GM21528 (cell line): ENCODE results near the gene LIME1.

Experiments
- ATAC-seq: cut with Tn5 transposase; IDR thresholded peaks from one replicate; pipeline ENCODE4 v1.9.1; 2021; ENCODE audit warnings: mild to moderate bottlenecking, moderate library complexity; ENCODE audit not compliant: unreplicated experiment, low FRiP score

LIME1 gene, protein sequence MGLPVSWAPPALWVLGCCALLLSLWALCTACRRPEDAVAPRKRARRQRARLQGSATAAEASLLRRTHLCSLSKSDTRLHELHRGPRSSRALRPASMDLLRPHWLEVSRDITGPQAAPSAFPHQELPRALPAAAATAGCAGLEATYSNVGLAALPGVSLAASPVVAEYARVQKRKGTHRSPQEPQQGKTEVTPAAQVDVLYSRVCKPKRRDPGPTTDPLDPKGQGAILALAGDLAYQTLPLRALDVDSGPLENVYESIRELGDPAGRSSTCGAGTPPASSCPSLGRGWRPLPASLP

DNA sequence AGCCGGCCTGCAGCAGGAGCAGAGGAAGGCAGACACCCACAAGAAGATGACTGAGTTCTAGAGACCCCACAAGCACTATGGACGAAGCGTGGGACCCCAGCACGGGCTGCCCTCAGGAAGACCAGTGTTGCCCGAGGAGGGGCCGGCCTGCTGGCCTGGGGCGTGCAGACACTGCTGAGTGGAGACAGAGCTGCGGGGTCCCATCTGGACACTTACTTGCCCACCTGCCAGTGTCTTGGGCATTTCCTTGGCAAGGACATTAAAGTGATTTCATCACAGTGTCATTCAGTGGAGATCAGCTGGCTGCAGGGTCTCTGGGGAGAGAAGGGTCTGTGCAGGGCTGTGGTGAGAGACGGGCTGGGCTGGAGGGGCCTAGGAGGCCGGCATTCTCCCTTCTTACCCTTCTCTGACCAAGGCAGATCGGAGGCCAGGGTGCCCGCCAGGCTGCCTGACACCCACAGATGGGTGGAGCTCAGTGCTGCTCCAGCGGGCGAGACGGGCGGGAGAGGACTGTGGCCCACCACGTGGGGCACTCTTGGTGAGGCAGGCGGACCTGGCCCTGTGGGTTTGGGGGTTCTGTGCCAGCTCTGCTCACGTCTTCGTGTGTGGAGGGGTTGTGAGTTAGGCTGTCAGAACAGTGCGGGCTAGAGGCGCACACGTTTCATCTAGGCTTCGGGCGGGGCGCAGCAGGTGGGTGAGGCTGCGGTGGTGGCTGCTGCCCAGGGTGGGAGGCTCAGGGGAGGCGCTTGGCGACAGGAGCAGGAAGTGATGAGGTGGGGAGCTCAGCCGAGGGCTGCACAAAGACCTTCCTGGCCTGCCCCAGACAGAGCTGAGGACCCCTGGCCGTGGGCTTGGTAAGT is at the start of gene LIME1:
TSS of gene LIME1 (plus strand) at position 806 of the 860 bp plus-strand sequence. CDS start 886 bp downstream, outside the sequence.
- no peak for ATAC-seq

DNA sequence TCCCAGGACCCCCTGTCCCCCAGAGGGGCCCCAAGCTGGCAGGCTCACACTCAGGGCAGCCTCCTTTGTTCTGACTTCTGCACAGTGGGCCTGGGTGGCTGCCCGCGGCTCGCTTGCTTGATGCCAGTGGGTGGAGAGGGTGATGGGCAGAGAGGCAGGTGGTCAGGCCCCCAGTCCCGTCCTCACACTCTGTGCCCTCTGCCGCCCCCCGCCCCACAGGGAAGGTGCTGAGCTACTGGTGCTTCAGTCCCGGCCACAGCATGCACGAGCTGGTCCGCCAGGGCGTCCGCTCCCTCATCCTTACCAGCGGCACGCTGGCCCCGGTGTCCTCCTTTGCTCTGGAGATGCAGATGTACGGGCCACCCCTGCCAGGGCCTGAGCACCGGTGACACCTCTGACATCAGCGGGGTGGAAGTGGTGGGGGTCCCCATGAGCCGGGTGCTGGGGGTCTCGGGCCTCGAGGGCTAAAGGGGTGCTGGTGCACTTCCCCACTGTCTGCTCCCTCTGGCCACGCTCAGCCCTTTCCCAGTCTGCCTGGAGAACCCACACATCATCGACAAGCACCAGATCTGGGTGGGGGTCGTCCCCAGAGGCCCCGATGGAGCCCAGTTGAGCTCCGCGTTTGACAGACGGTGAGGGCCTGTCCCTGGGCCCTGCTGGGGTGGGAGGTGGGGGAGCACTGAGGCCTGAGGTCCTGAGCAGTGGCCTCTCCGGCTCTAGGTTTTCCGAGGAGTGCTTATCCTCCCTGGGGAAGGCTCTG is 48.9 kb upstream of the LIME1 start:
- no peak for ATAC-seq

DNA sequence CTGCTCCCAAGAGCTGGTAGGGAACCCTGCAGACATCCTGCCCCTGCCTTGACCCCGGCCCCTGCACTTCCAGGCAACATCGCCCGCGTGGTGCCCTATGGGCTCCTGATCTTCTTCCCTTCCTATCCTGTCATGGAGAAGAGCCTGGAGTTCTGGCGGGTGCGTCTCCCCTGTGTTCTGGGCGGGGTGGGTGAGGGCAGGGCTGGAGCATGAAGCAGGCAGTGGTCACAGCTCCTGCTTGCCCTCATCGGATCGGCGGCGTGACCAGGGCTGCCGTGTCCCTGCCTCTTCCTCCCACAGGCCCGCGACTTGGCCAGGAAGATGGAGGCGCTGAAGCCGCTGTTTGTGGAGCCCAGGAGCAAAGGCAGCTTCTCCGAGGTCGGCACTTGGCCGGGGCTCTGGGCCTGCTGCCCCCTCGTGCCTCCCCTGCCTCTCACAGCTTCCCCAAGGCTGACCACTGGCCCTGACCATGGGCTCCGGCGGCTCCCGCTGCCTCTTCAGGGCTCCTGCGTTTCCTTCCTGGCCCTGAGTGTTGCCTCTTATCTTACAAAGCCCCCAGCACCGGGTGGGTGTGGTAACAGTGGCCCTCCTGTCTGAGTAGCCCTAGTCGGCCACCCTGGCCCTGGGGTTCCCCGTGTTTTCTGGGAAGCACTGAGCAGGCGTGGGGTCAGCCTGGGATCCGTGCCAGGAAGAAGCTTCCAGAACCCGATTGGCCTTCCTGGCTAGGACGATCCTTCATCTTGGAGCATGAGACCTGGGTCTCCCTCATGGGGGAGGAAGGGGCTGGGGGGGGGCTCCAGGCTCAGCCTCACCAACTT is 48.0 kb upstream of the LIME1 start:
- no peak for ATAC-seq

DNA sequence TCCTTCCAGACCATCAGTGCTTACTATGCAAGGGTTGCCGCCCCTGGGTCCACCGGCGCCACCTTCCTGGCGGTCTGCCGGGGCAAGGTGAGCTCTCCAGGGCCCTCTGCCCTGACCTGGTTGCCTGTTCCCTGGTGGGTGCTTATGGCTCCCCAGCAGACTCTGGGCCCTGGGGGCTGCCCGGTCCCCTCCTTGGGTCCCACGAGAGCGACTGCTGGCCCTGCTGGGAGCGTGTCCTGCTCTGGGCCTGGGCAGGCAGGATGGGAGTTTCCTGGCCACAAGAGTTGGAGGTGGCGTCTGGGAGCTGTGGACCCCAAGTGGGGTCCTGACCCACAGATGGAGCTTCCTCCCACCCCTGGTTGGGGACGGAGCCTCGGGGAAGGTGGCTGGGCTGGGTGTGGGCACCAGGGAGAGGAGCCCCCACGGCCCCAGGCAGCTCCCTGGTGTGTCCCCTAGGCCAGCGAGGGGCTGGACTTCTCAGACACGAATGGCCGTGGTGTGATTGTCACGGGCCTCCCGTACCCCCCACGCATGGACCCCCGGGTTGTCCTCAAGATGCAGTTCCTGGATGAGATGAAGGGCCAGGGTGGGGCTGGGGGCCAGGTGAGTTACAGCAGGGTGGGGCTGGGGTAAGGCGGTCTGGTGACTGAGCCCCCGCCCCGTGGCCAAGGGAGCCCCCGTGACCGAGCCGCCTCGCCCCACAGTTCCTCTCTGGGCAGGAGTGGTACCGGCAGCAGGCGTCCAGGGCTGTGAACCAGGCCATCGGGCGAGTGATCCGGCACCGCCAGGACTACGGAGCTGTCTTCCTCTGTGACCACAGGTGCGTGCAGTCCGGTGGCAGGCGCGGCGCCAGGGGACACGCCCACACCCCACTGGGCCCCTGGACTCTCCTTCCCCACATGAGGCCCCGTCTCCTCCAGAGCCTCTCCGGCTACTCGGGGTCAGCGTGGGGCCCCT is 47.1 kb upstream of the LIME1 start:
- no peak for ATAC-seq

DNA sequence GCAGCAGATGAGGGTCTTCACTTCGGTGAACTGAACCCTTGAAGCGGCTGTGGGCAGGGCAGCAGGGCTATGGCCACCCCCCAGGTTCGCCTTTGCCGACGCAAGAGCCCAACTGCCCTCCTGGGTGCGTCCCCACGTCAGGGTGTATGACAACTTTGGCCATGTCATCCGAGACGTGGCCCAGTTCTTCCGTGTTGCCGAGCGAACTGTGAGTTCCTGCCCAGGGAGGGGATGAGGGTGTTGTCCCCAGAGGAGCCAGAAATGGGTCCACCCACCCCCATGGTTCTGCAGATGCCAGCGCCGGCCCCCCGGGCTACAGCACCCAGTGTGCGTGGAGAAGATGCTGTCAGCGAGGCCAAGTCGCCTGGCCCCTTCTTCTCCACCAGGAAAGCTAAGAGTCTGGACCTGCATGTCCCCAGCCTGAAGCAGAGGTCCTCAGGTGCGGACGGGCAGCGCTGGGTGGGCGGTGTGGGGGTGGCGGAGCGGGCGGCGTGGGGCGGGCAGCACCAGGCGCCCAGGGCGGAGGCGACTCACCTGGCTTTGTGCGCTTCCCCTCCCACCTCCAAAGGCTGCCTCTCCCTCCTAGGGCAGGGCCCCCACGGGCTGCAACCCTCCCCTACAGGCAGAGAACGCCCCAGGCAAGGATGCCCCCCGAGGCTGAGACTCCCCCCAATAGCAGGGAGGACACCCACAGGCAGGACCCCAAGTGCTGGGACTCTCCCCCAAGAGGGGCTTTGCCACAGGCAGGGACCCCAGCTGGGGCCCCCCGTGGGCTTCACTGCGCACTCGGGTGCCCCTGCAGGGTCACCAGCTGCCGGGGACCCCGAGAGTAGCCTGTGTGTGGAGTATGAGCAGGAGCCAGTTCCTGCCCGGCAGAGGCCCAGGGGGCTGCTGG is 46.2 kb upstream of the LIME1 start:
- no peak for ATAC-seq

DNA sequence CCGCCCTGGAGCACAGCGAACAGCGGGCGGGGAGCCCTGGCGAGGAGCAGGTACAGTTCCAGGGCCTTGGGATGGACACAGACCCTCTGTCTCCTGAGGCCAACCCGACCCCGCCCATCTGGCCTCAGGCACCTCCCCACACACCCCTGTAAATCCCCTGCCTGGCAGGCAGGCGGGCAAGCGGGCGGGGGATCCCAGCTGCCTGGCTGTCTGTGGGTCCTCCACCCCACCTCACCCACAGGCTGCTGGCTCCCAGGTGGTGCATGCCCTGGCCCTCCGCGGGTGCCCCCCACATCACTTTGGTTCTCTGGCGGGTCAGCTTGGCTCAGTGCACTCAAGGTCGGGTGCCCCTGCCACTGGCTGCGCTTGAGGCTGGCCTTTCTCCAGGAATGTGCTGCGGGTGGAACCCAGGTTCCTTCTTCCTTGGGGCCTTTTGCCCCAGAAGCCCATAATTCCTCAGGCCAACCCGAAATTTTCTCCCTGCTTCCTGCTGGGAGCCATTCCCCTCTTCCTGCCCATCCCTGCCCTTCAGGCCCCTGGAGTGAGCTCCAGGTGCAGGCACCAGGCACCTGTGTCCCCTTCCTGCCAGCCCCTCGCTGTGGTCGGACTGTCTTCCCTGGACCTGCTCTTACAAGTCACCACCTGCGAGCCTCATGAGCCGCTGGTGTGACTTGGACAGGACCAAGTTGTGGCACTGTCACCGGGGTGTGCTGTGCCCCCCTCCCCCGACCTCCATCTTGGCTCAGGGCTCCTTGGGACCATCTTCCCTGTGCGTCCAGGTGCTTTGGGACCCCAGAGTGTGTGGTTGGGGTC is 45.4 kb upstream of the LIME1 start:
- ATAC-seq = no peak

DNA sequence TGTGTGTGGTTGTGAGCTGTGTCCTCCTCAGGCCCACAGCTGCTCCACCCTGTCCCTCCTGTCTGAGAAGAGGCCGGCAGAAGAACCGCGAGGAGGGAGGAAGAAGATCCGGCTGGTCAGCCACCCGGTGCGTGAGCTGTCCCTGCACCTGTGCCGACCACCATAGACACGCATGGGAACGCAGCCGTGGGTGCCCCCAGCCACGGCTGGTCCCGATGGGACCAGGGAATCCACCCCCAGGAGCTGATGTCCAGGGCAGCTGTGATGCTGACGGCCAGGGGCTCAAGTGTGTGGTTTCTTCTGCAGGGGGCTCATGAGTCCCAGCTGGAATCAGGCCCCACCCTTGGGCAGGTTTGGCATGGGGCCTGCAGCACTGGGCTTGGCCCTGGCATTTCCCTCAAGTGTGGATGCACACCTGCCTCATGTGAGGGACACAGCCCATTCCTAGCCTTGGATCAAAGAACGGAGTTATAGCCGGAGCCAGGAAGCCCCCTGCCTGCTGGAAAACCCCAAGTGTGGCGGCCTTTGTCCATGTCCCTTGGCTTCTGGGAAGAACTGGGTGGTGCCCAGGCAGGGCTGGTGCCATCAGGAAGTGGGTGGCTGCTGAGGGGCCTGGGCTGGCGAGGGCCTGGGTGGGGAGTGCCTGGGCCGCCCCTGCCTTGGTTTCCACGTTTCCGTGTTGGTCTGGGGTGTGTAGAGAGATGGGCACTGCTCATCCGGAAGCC is 44.6 kb upstream of the LIME1 start:
- ATAC-seq = no peak

DNA sequence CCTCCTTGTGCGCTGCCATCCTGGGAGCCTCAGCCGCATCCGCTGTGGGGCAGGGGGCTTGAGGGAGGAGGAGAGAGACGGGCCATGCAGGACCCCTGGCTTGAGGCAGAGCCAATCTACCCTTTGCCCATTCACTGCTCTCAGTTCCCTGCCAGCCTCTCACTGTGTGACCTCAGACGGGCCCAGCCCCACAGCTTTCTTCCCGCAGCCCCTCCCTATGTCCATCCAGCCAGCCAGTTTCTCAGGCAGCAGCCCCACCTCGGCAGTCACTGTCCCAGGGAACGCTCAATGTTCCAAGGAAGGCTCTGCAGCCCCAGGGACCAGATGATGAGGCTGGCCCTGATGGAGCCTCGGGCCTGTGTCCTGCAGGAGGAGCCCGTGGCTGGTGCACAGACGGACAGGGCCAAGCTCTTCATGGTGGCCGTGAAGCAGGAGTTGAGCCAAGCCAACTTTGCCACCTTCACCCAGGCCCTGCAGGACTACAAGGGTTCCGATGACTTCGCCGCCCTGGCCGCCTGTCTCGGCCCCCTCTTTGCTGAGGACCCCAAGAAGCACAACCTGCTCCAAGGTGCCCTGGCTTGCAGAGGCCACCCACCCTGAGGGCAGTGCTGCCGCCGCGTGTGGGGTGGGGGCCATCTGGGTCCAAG is 43.9 kb upstream of the LIME1 start:
- no peak for ATAC-seq

DNA sequence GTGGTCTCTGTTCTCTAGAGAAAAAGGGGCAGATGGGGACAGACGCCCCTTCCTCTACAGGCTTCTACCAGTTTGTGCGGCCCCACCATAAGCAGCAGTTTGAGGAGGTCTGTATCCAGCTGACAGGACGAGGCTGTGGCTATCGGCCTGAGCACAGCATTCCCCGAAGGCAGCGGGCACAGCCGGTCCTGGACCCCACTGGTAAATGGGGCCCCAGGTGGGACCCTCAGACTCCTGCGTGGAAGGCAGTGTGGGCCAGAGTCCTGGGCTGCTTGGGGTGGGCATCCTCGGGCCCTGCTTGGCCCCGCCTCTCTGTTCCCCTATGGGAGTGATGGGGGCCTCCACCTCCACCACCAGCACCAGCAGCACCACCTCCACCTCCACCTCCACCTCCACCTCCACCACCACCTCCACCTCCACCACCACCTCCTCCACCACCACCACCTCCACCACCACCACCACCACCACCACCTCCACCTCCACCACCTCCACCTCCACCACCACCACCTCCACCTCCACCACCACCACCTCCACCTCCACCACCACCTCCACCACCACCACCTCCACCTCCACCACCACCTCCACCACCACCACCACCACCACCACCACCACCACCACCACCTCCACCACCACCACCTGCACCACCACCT is 43.3 kb upstream of the LIME1 start:
- no peak for ATAC-seq

DNA sequence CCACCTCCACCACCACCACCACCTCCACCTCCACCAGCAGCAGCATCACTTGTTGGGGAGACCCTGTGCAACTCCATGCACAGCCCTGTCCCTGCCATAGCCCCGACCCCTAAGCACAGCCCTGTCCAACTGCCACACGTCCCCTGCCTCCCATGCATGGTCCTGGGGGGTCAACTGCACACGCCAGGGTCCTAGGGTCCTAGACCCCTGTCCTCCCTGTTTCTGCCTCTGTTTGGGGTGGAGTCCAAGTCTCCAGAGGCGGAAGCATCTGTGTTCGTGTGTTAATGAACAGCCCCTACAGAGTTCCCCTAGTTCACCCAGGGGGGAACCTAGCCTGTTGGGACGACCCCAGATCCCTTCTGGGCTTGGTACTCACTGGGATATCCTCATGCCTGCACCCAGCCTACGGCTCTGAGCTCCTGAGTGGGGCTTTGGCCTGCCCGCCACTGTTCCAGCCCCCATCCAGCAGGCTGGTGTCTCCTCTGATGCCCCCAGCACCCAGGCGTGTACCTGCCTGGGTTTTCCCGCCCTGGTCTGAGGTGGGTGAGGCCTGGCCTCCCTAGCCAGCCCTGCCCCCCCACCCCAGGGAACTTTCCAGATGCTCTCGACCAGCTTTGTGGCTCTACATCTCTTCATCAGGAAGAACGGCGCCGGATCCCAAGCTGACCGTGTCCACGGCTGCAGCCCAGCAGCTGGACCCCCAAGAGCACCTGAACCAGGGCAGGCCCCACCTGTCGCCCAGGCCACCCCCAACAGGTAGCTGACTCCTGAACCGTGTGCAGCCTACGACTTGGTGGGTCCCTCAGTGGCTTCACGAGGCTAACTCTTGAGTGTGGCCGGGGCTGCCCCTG is 42.5 kb upstream of the LIME1 start:
- ATAC-seq = no peak

DNA sequence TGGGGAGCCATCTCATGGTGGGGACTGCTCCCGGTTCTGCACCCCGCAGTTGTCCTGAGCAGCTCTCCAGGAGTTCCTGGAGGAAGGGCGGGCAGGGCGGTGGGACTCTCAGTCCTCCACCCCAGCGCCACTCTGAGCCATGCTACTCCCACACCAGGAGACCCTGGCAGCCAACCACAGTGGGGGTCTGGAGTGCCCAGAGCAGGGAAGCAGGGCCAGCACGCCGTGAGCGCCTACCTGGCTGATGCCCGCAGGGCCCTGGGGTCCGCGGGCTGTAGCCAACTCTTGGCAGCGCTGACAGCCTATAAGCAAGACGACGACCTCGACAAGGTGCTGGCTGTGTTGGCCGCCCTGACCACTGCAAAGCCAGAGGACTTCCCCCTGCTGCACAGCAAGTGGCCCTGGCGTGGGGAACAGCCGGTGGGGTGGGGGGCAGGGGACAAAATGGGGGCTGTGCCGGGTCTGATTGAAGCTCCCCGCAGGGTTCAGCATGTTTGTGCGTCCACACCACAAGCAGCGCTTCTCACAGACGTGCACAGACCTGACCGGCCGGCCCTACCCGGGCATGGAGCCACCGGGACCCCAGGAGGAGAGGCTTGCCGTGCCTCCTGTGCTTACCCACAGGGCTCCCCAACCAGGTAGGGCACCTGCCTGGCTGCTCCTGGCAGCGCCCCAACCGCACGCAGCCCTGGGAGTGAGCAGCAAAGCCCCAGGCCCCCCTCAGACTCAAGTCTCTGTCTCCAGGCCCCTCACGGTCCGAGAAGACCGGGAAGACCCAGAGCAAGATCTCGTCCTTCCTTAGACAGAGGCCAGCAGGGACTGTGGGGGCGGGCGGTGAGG is 41.7 kb upstream of the LIME1 start:
- ATAC-seq = no peak

DNA sequence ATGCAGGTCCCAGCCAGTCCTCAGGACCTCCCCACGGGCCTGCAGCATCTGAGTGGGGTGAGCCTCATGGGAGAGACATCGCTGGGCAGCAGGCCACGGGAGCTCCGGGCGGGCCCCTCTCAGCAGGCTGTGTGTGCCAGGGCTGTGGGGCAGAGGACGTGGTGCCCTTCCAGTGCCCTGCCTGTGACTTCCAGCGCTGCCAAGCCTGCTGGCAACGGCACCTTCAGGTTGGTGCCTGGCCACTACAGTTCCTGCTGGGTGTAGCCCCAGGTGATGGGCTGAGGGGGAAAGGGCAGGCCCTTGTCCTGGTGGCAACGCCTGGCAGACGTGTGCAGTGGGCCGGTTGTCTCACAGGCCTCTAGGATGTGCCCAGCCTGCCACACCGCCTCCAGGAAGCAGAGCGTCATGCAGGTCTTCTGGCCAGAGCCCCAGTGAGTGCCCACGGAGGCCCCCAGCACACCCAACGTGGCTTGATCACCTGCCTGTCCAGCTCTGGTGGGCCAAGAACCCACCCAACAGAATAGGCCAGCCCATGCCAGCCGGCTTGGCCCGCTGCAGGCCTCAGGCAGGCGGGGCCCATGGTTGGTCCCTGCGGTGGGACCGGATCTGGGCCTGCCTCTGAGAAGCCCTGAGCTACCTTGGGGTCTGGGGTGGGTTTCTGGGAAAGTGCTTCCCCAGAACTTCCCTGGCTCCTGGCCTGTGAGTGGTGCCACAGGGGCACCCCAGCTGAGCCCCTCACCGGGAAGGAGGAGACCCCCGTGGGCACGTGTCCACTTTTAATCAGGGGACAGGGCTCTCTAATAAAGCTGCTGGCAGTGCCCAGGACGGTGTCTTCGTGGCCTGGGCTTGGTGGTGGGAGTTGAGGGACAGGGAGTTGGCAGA is 40.8 kb upstream of the LIME1 start:
- no peak for ATAC-seq

DNA sequence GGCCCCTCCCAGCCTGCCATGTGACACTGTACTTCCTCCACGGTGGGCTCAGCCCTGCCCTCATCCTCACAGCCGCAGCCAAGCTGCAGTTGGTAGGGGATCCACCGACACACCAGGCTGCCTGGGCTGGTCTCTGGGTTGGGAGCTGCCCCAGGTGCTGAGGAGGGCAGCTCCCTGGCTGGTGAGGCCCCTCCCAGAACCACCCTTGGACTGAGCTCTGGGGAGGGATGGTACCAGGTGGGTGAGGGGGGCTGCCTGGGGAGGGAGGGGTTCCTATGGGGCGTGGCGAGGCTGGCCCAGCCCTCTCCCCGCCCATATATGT is 40.2 kb upstream of the LIME1 start:
- ATAC-seq = no peak
